Aorta (tissue), 5 donors: ENCODE data around the gene TBC1D22A. TPM values are rescaled to one million over a fixed set of nuclear protein-coding genes. Genes with fewer than 3 reads are reported as not detected.

ENCODE experiments used
- ATAC-seq: fragments of 200-7000 bp; cut with Tn5 transposase; one replicate; pipeline ENCODE4 v1.9.1; 2022; ENCODE audit warnings: moderate library complexity; ENCODE audit not compliant: low FRiP score
- DNase-seq, 2 donors: peaks; one replicate each; pipeline ENCODE4 v3.0.0-alpha.2; 2020
- H3K27ac ChIP-seq, 2 donors: one replicate each; pipeline ENCODE4 v1.5.1; 2013; ENCODE audit warnings: low read length in 2 of 2, mild to moderate bottlenecking in 2 of 2, moderate library complexity in 2 of 2, control low read depth in 1 of 2, inconsistent platforms in 1 of 2, low read depth in 1 of 2
- H3K27me3 ChIP-seq, 2 donors: one replicate each; pipeline ENCODE4 v1.6.1; 2013; ENCODE audit warnings: control low read depth in 1 of 2, low read length in 1 of 2, mild to moderate bottlenecking in 1 of 2, moderate library complexity in 1 of 2; ENCODE audit not compliant: insufficient read depth in 2 of 2, control insufficient read depth in 1 of 2
- H3K36me3 ChIP-seq, 2 donors: one replicate each; pipeline ENCODE4 v1.6.1; 2013; ENCODE audit warnings: control low read depth in 1 of 2, low read length in 1 of 2, mild to moderate bottlenecking in 1 of 2; ENCODE audit not compliant: insufficient read depth in 2 of 2, control insufficient read depth in 1 of 2
- H3K4me1 ChIP-seq, 2 donors: one replicate each; pipeline ENCODE4 v1.6.1; 2013; ENCODE audit warnings: low read length in 2 of 2, control low read depth in 1 of 2, mild to moderate bottlenecking in 1 of 2, moderate library complexity in 1 of 2; ENCODE audit not compliant: insufficient read depth in 2 of 2, control insufficient read depth in 1 of 2
- H3K4me3 ChIP-seq, 2 donors: one replicate each; pipeline ENCODE4 v1.5.1; 2013; ENCODE audit warnings: low read length in 2 of 2, control low read depth in 1 of 2, mild to moderate bottlenecking in 1 of 2
- H3K9me3 ChIP-seq: one replicate; pipeline ENCODE4 v1.6.1; 2013; ENCODE audit warnings: mild to moderate bottlenecking, low read length; ENCODE audit not compliant: control insufficient read depth
- WGBS, 2 donors: extraction: QIAGEN DNeasy Blood & Tissue Kit; methylation state at CpG; one replicate each; pipeline ENCODE4 v1.1.7; 2013; 5-methylcytosine and 5-hydroxymethylcytosine counted together
- intact Hi-C, 2 donors: fragments of 100-400 bp; cut with DNase I; formaldehyde crosslinking; loops; one replicate each; pipeline versions ENCODE4 v1.14.2 to v1.15.0; 2022
- polyA plus RNA-seq, 2 donors: library from polyadenylated mRNA; stranded (reverse); fragments of 200-250 nt; gene quantifications; one replicate each; pipeline ENCODE4 v1.2.3, GENCODE V29; 2013
- total RNA-seq, 2 donors: library from RNA; stranded (reverse); fragmentation: NEBNext Ultra II Directional; extraction: Animal tissue kit (Norgen Biotek cat#: 25700); gene quantifications; one replicate each; pipeline ENCODE4 v1.2.1, GENCODE V29; 2021
- donor health status: healthy with polysubstance abuse.
- donor health status: Bipolar disorder and iron deficiency.
- donor health status: DM: no; HTN: no; CAD: no.
- donor health status: DM: no; HTN: no; CAD: no.
- donor health status: DM: yes; HTN: yes; CAD: no.

The TBC1D22A gene
- total and polyA plus RNA-seq, 4 donors: 10.8 to 37.1 (median 17.9) TPM

- Histone ChIP-seq H3K4me1 (no peaks in the 10 kb centered on the region), H3K27me3 (no peaks in the 10 kb centered on the region), H3K9me3 (peaks cover 2% of the 10 kb centered on the region), H3K27ac (no peak overlapping the region), H3K36me3 (peaks cover 0 to 6% of the 10 kb centered on the region in 2 donors), H3K4me3 (no peak overlapping the region)
- intact Hi-C loops: no loop called here
- DNase-seq (peak; percentile 33 to 59), ATAC-seq (no peak)
- 91 to 94% methylated on average over 24 of the region's 24 CpGs for WGBS, 2 donors
Observed at GRCh38 chr22:47176573-47177333, 414.3 kb downstream of the TBC1D22A start.

- DNase-seq: peak; percentile 18 to 73
- Histone ChIP-seq H3K9me3 (peaks cover 2% of the 10 kb centered on the region), H3K27ac (no peak overlapping the region), H3K36me3 (peaks cover 0 to 6% of the 10 kb centered on the region in 2 donors), H3K27me3 (no peaks in the 10 kb centered on the region), H3K4me3 (no peak overlapping the region), H3K4me1 (no peaks in the 10 kb centered on the region)
- no peak for ATAC-seq
- 95% methylated on average over 16 of the region's 16 CpGs for WGBS, 2 donors
- intact Hi-C loops: no loop called here
Observed at GRCh38 chr22:47177334-47177815, 414.9 kb downstream of the TBC1D22A start.

- Histone ChIP-seq H3K9me3 (peaks cover 1% of the 10 kb centered on the region), H3K27me3 (no peaks in the 10 kb centered on the region), H3K4me1 (no peaks in the 10 kb centered on the region), H3K36me3 (peaks cover 0 to 6% of the 10 kb centered on the region in 2 donors), H3K4me3 (no peak overlapping the region), H3K27ac (no peak overlapping the region)
- intact Hi-C loops: no loop called here
- ATAC-seq (no peak), DNase-seq (peak in 1 of 2 donors; percentile 23)
- WGBS, 2 donors: 96% methylated on average over 5 of the region's 5 CpGs
Observed at GRCh38 chr22:47178339-47178738, 415.9 kb downstream of the TBC1D22A start.

- intact Hi-C loops: no loop called here
- ATAC-seq: no peak
- no peaks in the 10 kb centered on the region for H3K27me3 ChIP-seq
Observed at GRCh38 chr22:47180796-47181195, 418.3 kb downstream of the TBC1D22A start.

GRCh38 chr22:47187176-47187957, 424.9 kb downstream of the TBC1D22A start:
- intact Hi-C loops: no loop called here
- 89% methylated on average over 9 of the region's 9 CpGs for WGBS, 2 donors

More at GRCh38 chr22:47180796-47181195, 418.3 kb downstream of the TBC1D22A start:
- Histone ChIP-seq H3K4me3 (no peak overlapping the region), H3K36me3 (peaks cover 0 to 2% of the 10 kb centered on the region in 2 donors), H3K4me1 (no peaks in the 10 kb centered on the region), H3K9me3 (no peaks in the 10 kb centered on the region), H3K27ac (no peak overlapping the region)
- WGBS, 2 donors: 74 to 81% methylated on average over 2 of the region's 2 CpGs
- DNase-seq: no peak

GRCh38 chr22:47188261-47189055, 426.0 kb downstream of the TBC1D22A start:
- Histone ChIP-seq H3K27me3 (no peaks in the 10 kb centered on the region), H3K4me3 (no peak overlapping the region), H3K9me3 (no peaks in the 10 kb centered on the region), H3K4me1 (no peaks in the 10 kb centered on the region), H3K36me3 (no peaks in the 10 kb centered on the region), H3K27ac (no peak overlapping the region)
- ATAC-seq: no peak
- peak; percentile 26 to 52 for DNase-seq
- WGBS, 2 donors: 70 to 74% methylated on average over 17 of the region's 17 CpGs
- intact Hi-C loops: no loop called here

More at GRCh38 chr22:47187176-47187957, 424.9 kb downstream of the TBC1D22A start:
- DNase-seq: no peak
- no peak overlapping the region for H3K4me3 ChIP-seq
- no peaks in the 10 kb centered on the region for H3K9me3 ChIP-seq
- no peaks in the 10 kb centered on the region for H3K27me3 ChIP-seq
- no peak overlapping the region for H3K27ac ChIP-seq
- H3K36me3 ChIP-seq: no peaks in the 10 kb centered on the region
- no peaks in the 10 kb centered on the region for H3K4me1 ChIP-seq
- no peak for ATAC-seq

- ATAC-seq: no peak
- H3K27me3 ChIP-seq: no peaks in the 10 kb centered on the region
- H3K4me3 ChIP-seq: no peak overlapping the region
- intact Hi-C loops: no loop called here
- WGBS, 2 donors: 86 to 88% methylated on average over 34 to 35 of the region's 35 CpGs
- no peaks in the 10 kb centered on the region for H3K4me1 ChIP-seq
- DNase-seq: peak in 1 of 2 donors; percentile 63
- no peak overlapping the region for H3K27ac ChIP-seq
- no peaks in the 10 kb centered on the region for H3K36me3 ChIP-seq
- no peaks in the 10 kb centered on the region for H3K9me3 ChIP-seq
Observed at GRCh38 chr22:47189056-47189916, 426.8 kb downstream of the TBC1D22A start.
